Measurements from ENCODE around the gene LRRC59.

The LRRC59 gene

GRCh38 chr17:50365165-50365564 is 32.2 kb downstream of the LRRC59 start:
- ATAC-seq (replicated peaks) (no peak), DNase-seq (no peak)
- no peak overlapping the region for H3K27ac Mint-ChIP-seq
- H3K9me3 Mint-ChIP-seq: no peaks in the 10 kb centered on the region
- peaks cover 14 to 18% of the 10 kb centered on the region in 2 donors for H3K4me1 Mint-ChIP-seq
- no peaks in the 10 kb centered on the region for H3K27me3 Mint-ChIP-seq
- peaks cover 31 to 33% of the 10 kb centered on the region in 2 donors for H3K36me3 Mint-ChIP-seq
- H3K4me3 Mint-ChIP-seq: no peak overlapping the region

GRCh38 chr17:50364715-50365114 is 32.6 kb downstream of the LRRC59 start:
- Mint-ChIP-seq H3K27ac (peak overlapping the region; percentile 1), H3K27me3 (no peaks in the 10 kb centered on the region)

GRCh38 chr17:50364061-50364458 is 33.3 kb downstream of the LRRC59 start:
- peaks cover 33 to 38% of the 10 kb centered on the region in 2 donors for H3K36me3 Mint-ChIP-seq
- no peak overlapping the region for H3K27ac Mint-ChIP-seq
- no peaks in the 10 kb centered on the region for H3K27me3 Mint-ChIP-seq

More at GRCh38 chr17:50364715-50365114, 32.6 kb downstream of the LRRC59 start:
- Mint-ChIP-seq H3K4me1 (peaks cover 14 to 18% of the 10 kb centered on the region in 2 donors), H3K4me3 (no peak overlapping the region), H3K36me3 (peaks cover 30 to 35% of the 10 kb centered on the region in 2 donors), H3K9me3 (no peaks in the 10 kb centered on the region)
- DNase-seq: no peak
- ATAC-seq (replicated peaks): no peak

GRCh38 chr17:50363217-50364060 is 33.9 kb downstream of the LRRC59 start:
- no peak for ATAC-seq (replicated peaks)
- Mint-ChIP-seq H3K27ac (peak overlapping the region; percentile 20), H3K36me3 (peaks cover 36 to 41% of the 10 kb centered on the region in 2 donors), H3K4me1 (peaks cover 14 to 18% of the 10 kb centered on the region in 2 donors), H3K4me3 (no peak overlapping the region), H3K9me3 (no peaks in the 10 kb centered on the region), H3K27me3 (no peaks in the 10 kb centered on the region)
- no peak for DNase-seq

More at GRCh38 chr17:50364061-50364458, 33.3 kb downstream of the LRRC59 start:
- Mint-ChIP-seq H3K9me3 (no peaks in the 10 kb centered on the region), H3K4me1 (peaks cover 14 to 18% of the 10 kb centered on the region in 2 donors), H3K4me3 (no peak overlapping the region)
- ATAC-seq (replicated peaks): no peak
- DNase-seq: no peak

- Mint-ChIP-seq H3K27ac (no peak overlapping the region), H3K4me1 (peaks cover 13 to 18% of the 10 kb centered on the region in 2 donors), H3K4me3 (no peak overlapping the region), H3K9me3 (no peaks in the 10 kb centered on the region), H3K27me3 (no peaks in the 10 kb centered on the region), H3K36me3 (peaks cover 33% of the 10 kb centered on the region in 2 donors)
- ATAC-seq (replicated peaks) (no peak), DNase-seq (no peak)
Measured at GRCh38 chr17:50362661-50363060, 34.7 kb downstream of the LRRC59 start.

GRCh38 chr17:50361561-50362480 is 35.5 kb downstream of the LRRC59 start:
- no peaks in the 10 kb centered on the region for H3K9me3 Mint-ChIP-seq
- peaks cover 29 to 30% of the 10 kb centered on the region in 2 donors for H3K36me3 Mint-ChIP-seq
- peak; percentile 23 for DNase-seq
- no peaks in the 10 kb centered on the region for H3K27me3 Mint-ChIP-seq
- peaks cover 12 to 18% of the 10 kb centered on the region in 2 donors for H3K4me1 Mint-ChIP-seq
- H3K27ac Mint-ChIP-seq: peak overlapping the region; percentile 87
- peak; percentile 89 to 90 for ATAC-seq (replicated peaks)
- peak overlapping the region in 1 of 2 donors; percentile 35 for H3K4me3 Mint-ChIP-seq

GRCh38 chr17:50360486-50361115 is 36.7 kb downstream of the LRRC59 start:
- no peaks in the 10 kb centered on the region for H3K9me3 Mint-ChIP-seq
- H3K36me3 Mint-ChIP-seq: peaks cover 25 to 31% of the 10 kb centered on the region in 2 donors
- no peak for ATAC-seq (replicated peaks)
- peak overlapping the region; percentile 67 for H3K27ac Mint-ChIP-seq
- no peaks in the 10 kb centered on the region for H3K27me3 Mint-ChIP-seq
- DNase-seq: no peak
- no peak overlapping the region for H3K4me3 Mint-ChIP-seq
- peaks cover 10 to 14% of the 10 kb centered on the region in 2 donors for H3K4me1 Mint-ChIP-seq

- no peaks in the 10 kb centered on the region for H3K9me3 Mint-ChIP-seq
- no peaks in the 10 kb centered on the region for H3K27me3 Mint-ChIP-seq
- H3K4me1 Mint-ChIP-seq: peaks cover 9 to 10% of the 10 kb centered on the region in 2 donors
- no peak overlapping the region for H3K4me3 Mint-ChIP-seq
- H3K36me3 Mint-ChIP-seq: peaks cover 22 to 30% of the 10 kb centered on the region in 2 donors
- DNase-seq (no peak), ATAC-seq (replicated peaks) (no peak)
- H3K27ac Mint-ChIP-seq: no peak overlapping the region
Measured at GRCh38 chr17:50359998-50360461, 37.3 kb downstream of the LRRC59 start.

- Mint-ChIP-seq H3K27me3 (no peaks in the 10 kb centered on the region), H3K9me3 (no peaks in the 10 kb centered on the region), H3K27ac (no peak overlapping the region)
Measured at GRCh38 chr17:50359005-50359699, 38.2 kb downstream of the LRRC59 start.

GRCh38 chr17:50358177-50358576 is 39.1 kb downstream of the LRRC59 start:
- DNase-seq (no peak), ATAC-seq (replicated peaks) (no peak)
- Mint-ChIP-seq H3K27me3 (no peaks in the 10 kb centered on the region), H3K36me3 (peaks cover 21 to 37% of the 10 kb centered on the region in 2 donors), H3K27ac (no peak overlapping the region), H3K9me3 (no peaks in the 10 kb centered on the region), H3K4me1 (peaks cover 9 to 14% of the 10 kb centered on the region in 2 donors), H3K4me3 (no peak overlapping the region)

More at GRCh38 chr17:50359005-50359699, 38.2 kb downstream of the LRRC59 start:
- Mint-ChIP-seq H3K4me1 (peaks cover 9 to 10% of the 10 kb centered on the region in 2 donors), H3K36me3 (peaks cover 19 to 31% of the 10 kb centered on the region in 2 donors), H3K4me3 (no peak overlapping the region)
- ATAC-seq (replicated peaks) (no peak), DNase-seq (no peak)

- DNase-seq (no peak), ATAC-seq (replicated peaks) (no peak)
- Mint-ChIP-seq H3K27ac (no peak overlapping the region), H3K27me3 (no peaks in the 10 kb centered on the region), H3K36me3 (peaks cover 23 to 41% of the 10 kb centered on the region in 2 donors), H3K4me1 (peaks cover 3 to 11% of the 10 kb centered on the region in 2 donors), H3K4me3 (no peak overlapping the region), H3K9me3 (no peaks in the 10 kb centered on the region)
Measured at GRCh38 chr17:50356892-50357510, 40.3 kb downstream of the LRRC59 start.

GRCh38 chr17:50356418-50356817 is 40.9 kb downstream of the LRRC59 start:
- Mint-ChIP-seq H3K27ac (no peak overlapping the region), H3K36me3 (peaks cover 21 to 43% of the 10 kb centered on the region in 2 donors), H3K27me3 (no peaks in the 10 kb centered on the region), H3K9me3 (no peaks in the 10 kb centered on the region), H3K4me3 (no peak overlapping the region), H3K4me1 (peaks cover 4 to 6% of the 10 kb centered on the region in 2 donors)
- no peak for DNase-seq
- no peak for ATAC-seq (replicated peaks)
